GM12873 (cell line): Measurements from ENCODE around the gene LYPD5.
A peak's percentile ranks its signal among the peaks of the same experiment; 100 is the strongest.

Experiments used
- CTCF ChIP-seq: IDR thresholded peaks from 2 replicates; pipeline ENCODE4 v1.5.1; 2012; ENCODE audit warnings: low read depth, mild to moderate bottlenecking, moderate library complexity, low read length, control low read depth; ENCODE audit not compliant: insufficient read depth; ENCODE audit errors: missing control alignments

Gene LYPD5

GRCh38 chr19:43769256-43769655 lies 33.0 kb downstream of the LYPD5 start:
- no peak for TF ChIP-seq CTCF

GRCh38 chr19:43768273-43769050 lies 33.8 kb downstream of the LYPD5 start:
- TF ChIP-seq CTCF: no peak

- TF ChIP-seq CTCF: no peak
Measured at GRCh38 chr19:43767818-43768217, 34.4 kb downstream of the LYPD5 start.

- TF ChIP-seq CTCF: no peak
Measured at GRCh38 chr19:43767316-43767715, 34.9 kb downstream of the LYPD5 start.

GRCh38 chr19:43766755-43767043 lies 35.5 kb downstream of the LYPD5 start:
- no peak for TF ChIP-seq CTCF

GRCh38 chr19:43765109-43765876 lies 37.0 kb downstream of the LYPD5 start:
- no peak for TF ChIP-seq CTCF

- TF ChIP-seq CTCF: peak; percentile 11
Measured at GRCh38 chr19:43764684-43765083, 37.6 kb downstream of the LYPD5 start.
